ENCODE results near the gene ARHGAP21. TPM values are rescaled to one million over a fixed set of nuclear protein-coding genes. Genes with fewer than 3 reads are reported as not detected.

Gene ARHGAP21
- total RNA-seq, 2 experiments from 2014 or later, result 18.8 to 19.8 TPM

DNA sequence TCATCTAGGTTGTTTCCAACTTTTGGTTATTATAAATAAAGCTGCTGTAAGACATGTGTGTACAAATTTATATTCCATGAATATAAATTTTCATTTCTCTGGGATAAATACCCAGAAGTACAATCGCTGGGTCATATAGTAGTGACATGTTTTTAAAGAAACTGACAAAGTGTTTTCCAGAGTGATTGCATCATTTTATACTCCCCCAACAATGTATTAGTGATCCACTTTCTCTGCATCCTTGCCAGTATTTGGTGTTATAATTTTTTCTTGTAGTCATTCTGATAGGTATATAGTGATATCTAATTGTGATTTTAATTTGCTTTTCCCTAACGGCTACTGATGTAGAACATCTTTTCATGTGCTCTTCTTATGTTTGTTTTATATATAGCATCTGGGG is 27.0 kb upstream of the ARHGAP21 start:
- POLR2A ChIA-PET, result no interaction called here
- H3K27me3 Mint-ChIP-seq, result no peaks in the 10 kb centered on the region

DNA sequence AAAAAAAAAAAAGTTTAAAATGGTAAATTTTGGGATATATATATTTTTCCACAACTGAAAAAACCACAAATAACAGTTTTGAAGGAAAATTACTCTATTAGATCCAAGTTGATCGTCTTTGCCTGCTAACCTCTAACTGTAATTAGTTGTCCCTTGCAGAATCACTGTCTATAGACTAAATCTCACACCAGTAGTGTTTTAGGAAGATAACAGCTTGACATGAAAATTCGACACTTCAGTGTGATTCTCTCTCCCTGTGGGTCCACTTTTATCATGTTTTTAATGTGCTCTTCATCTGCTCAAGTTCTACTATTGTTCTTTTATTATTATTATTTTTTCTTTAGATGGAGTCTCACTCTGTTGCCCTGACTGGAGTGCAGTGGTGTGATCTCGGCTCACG is 24.5 kb upstream of the ARHGAP21 start:
- Mint-ChIP-seq H3K4me1 (ENCODE audit: low read depth) (peaks cover 2% of the 10 kb centered on the region), H3K4me3 (no peak overlapping the region), H3K27ac (no peak overlapping the region), H3K9me3 (no peaks in the 10 kb centered on the region), H3K27me3 (no peaks in the 10 kb centered on the region), H3K36me3 (ENCODE audit: low read depth) (no peaks in the 10 kb centered on the region)
- no peak for DNase-seq
- no peak for ATAC-seq
- intact Hi-C loops (cut with micrococcal nuclease), result no loop called here
- CTCF ChIA-PET, result no interaction called here
- TF ChIP-seq, protein P1, sequence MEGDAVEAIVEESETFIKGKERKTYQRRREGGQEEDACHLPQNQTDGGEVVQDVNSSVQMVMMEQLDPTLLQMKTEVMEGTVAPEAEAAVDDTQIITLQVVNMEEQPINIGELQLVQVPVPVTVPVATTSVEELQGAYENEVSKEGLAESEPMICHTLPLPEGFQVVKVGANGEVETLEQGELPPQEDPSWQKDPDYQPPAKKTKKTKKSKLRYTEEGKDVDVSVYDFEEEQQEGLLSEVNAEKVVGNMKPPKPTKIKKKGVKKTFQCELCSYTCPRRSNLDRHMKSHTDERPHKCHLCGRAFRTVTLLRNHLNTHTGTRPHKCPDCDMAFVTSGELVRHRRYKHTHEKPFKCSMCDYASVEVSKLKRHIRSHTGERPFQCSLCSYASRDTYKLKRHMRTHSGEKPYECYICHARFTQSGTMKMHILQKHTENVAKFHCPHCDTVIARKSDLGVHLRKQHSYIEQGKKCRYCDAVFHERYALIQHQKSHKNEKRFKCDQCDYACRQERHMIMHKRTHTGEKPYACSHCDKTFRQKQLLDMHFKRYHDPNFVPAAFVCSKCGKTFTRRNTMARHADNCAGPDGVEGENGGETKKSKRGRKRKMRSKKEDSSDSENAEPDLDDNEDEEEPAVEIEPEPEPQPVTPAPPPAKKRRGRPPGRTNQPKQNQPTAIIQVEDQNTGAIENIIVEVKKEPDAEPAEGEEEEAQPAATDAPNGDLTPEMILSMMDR (IDR thresholded peaks at IDR 0.05), result no peak
- POLR2A ChIA-PET, result no interaction called here

More for the DNA sequence above, 27.0 kb upstream of the ARHGAP21 start:
- Mint-ChIP-seq H3K36me3 (ENCODE audit: low read depth) (no peaks in the 10 kb centered on the region), H3K4me3 (no peak overlapping the region), H3K27ac (no peak overlapping the region), H3K4me1 (ENCODE audit: low read depth) (no peaks in the 10 kb centered on the region), H3K9me3 (no peaks in the 10 kb centered on the region)
- CTCF ChIA-PET, result interaction anchor here (0.7 kb wide), 1 partner anchor 11 kb away, joined by 3 read pairs; no protein-coding TSS in a partner anchor
- intact Hi-C loops (cut with micrococcal nuclease), result no loop called here
- TF ChIP-seq, protein P1 (IDR thresholded peaks at IDR 0.05), result no peak
- no peak for ATAC-seq
- DNase-seq, result no peak

GRCh38 chr10:24744946-24745345 is 21.3 kb upstream of the ARHGAP21 start:
- Mint-ChIP-seq H3K36me3 (ENCODE audit: low read depth) (no peaks in the 10 kb centered on the region), H3K9me3 (peaks cover 2% of the 10 kb centered on the region), H3K4me3 (no peak overlapping the region), H3K27ac (no peak overlapping the region), H3K4me1 (ENCODE audit: low read depth) (peaks cover 2% of the 10 kb centered on the region), H3K27me3 (no peaks in the 10 kb centered on the region)
- ChIA-PET CTCF (interaction anchor here (0.6 kb wide), 1 partner anchor 290 kb away, joined by 3 read pairs; no protein-coding TSS in a partner anchor), POLR2A (no interaction called here)
- TF ChIP-seq, protein P1 (IDR thresholded peaks at IDR 0.05), result no peak
- intact Hi-C loops (cut with micrococcal nuclease), result no loop called here
- ATAC-seq, result no peak
- no peak for DNase-seq

DNA sequence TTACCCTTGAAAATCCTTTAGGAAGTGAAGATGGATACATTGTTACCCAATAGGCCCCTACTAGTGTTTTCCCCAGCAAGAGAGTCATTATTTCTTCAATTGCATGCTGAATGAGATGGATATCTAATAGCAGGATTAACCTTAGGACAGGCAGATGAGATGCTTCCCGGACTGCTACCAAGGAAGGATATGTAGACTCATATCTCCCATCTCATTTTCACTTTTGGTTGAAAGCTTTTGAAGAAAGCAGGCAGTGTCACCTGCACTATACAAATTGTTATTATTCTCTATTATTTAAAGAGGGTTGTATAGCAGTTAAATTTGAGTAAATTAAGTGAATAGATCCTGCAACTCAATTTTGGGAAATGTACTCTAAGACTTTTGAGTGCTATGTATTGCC is 17.0 kb upstream of the ARHGAP21 start:
- H3K9me3 Mint-ChIP-seq, result peaks cover 2% of the 10 kb centered on the region
- TF ChIP-seq, protein P1 (IDR thresholded peaks at IDR 0.05), result no peak
- ChIA-PET POLR2A (no interaction called here), CTCF (no interaction called here)
- H3K36me3 Mint-ChIP-seq (ENCODE audit: low read depth), result no peaks in the 10 kb centered on the region
- no peaks in the 10 kb centered on the region for H3K27me3 Mint-ChIP-seq
- H3K4me1 Mint-ChIP-seq (ENCODE audit: low read depth), result peaks cover 2% of the 10 kb centered on the region
- H3K4me3 Mint-ChIP-seq, result no peak overlapping the region
- intact Hi-C loops (cut with micrococcal nuclease), result no loop called here
- ATAC-seq, result no peak
- no peak overlapping the region for H3K27ac Mint-ChIP-seq
- DNase-seq, result no peak

GRCh38 chr10:24737001-24737400 is 13.3 kb upstream of the ARHGAP21 start:
- Mint-ChIP-seq H3K36me3 (ENCODE audit: low read depth) (no peaks in the 10 kb centered on the region), H3K9me3 (peaks cover 2% of the 10 kb centered on the region), H3K4me3 (no peak overlapping the region), H3K4me1 (ENCODE audit: low read depth) (no peaks in the 10 kb centered on the region), H3K27ac (no peak overlapping the region), H3K27me3 (no peaks in the 10 kb centered on the region)
- ATAC-seq (no peak), DNase-seq (no peak)
- ChIA-PET POLR2A (no interaction called here), CTCF (no interaction called here)
- intact Hi-C loops (cut with micrococcal nuclease), result no loop called here
- TF ChIP-seq, protein P1 (IDR thresholded peaks at IDR 0.05), result no peak
